Measurements from ENCODE around the gene RNF111. TPM values are rescaled to one million over a fixed set of nuclear protein-coding genes. Genes with fewer than 3 reads are reported as not detected.

RNF111 gene
- polyA plus RNA-seq, 1 donor from 2014 or later: 25.8 TPM

GRCh38 chr15:59104912-59105732 lies 117.7 kb downstream of the RNF111 start, which contains the start of gene CCNB2:
Gene CCNB2, plus strand, starts transcription at chr15:59105146. Its CDS starts 123 bp downstream, at chr15:59105269.
- Histone ChIP-seq H2AFZ (ENCODE audit: low read depth, low read length) (peak within 1 kb of the TSS; percentile 56), H3K9me3 (ENCODE audit: low read length) (no peaks in the 10 kb centered on the region)

DNA sequence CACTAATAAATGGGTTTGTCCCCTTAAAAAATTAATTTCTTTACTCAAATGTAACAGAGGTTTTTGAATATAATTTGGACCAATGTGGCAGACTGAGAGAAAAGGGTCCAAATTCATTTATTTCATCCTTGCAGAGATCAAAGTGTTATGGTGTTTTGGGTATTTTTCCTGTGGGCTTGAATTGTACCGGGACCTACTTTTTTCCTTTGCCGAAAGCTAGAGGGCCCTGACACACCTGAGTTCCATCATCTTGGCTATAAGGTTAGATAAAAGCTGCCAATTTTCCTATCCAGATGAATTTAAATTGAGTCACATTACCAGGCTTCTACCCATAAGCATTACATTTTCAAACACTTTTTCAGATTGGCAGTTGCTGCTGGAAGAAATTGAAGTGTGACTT lies 118.4 kb downstream of the RNF111 start:
- Histone ChIP-seq H3K36me3 (ENCODE audit: insufficient read depth, low read length) (no peaks in the 10 kb centered on the region), H3K9ac (ENCODE audit: low read length) (no peak overlapping the region), H3K79me2 (replicated peaks; ENCODE audit: insufficient read depth, low read length) (peaks cover 15% of the 10 kb centered on the region), H2AFZ (ENCODE audit: low read depth, low read length) (no peak overlapping the region), H3K27ac (ENCODE audit: low read length) (no peak overlapping the region), H3K9me2 (ENCODE audit: insufficient read depth, low read length) (no peaks in the 10 kb centered on the region), H3F3A (ENCODE audit: insufficient read depth, low read length, poor library complexity, severe bottlenecking) (no peaks in the 10 kb centered on the region), H3K27me3 (ENCODE audit: insufficient read depth, low read depth, low read length) (no peaks in the 10 kb centered on the region), H3K4me3 (ENCODE audit: low read length) (peak overlapping the region; percentile 74), H3K4me2 (ENCODE audit: low read length) (no peak overlapping the region), H3K9me3 (ENCODE audit: low read length) (no peaks in the 10 kb centered on the region), H4K20me1 (ENCODE audit: insufficient read depth) (no peaks in the 10 kb centered on the region)
- TF ChIP-seq MXI1 (conservative IDR thresholded peaks at IDR 0.05; ENCODE audit: poor library complexity, severe bottlenecking) (no peak), CTCF (IDR thresholded peaks at IDR 0.05; ENCODE audit: poor library complexity, severe bottlenecking) (no peak), SMC3 (conservative IDR thresholded peaks at IDR 0.05; ENCODE audit: poor library complexity) (no peak), POLR2AphosphoS5 (IDR thresholded peaks at IDR 0.05) (no peak), EZH2 (IDR thresholded peaks at IDR 0.05; ENCODE audit: borderline replicate concordance, insufficient read depth, low read length, poor library complexity, severe bottlenecking) (no peak), TAF1 (IDR thresholded peaks at IDR 0.05; ENCODE audit: low read depth) (no peak)
- TF ChIP-seq, protein P1, sequence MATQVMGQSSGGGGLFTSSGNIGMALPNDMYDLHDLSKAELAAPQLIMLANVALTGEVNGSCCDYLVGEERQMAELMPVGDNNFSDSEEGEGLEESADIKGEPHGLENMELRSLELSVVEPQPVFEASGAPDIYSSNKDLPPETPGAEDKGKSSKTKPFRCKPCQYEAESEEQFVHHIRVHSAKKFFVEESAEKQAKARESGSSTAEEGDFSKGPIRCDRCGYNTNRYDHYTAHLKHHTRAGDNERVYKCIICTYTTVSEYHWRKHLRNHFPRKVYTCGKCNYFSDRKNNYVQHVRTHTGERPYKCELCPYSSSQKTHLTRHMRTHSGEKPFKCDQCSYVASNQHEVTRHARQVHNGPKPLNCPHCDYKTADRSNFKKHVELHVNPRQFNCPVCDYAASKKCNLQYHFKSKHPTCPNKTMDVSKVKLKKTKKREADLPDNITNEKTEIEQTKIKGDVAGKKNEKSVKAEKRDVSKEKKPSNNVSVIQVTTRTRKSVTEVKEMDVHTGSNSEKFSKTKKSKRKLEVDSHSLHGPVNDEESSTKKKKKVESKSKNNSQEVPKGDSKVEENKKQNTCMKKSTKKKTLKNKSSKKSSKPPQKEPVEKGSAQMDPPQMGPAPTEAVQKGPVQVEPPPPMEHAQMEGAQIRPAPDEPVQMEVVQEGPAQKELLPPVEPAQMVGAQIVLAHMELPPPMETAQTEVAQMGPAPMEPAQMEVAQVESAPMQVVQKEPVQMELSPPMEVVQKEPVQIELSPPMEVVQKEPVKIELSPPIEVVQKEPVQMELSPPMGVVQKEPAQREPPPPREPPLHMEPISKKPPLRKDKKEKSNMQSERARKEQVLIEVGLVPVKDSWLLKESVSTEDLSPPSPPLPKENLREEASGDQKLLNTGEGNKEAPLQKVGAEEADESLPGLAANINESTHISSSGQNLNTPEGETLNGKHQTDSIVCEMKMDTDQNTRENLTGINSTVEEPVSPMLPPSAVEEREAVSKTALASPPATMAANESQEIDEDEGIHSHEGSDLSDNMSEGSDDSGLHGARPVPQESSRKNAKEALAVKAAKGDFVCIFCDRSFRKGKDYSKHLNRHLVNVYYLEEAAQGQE (IDR thresholded peaks at IDR 0.05; ENCODE audit: borderline replicate concordance): no peak

More at GRCh38 chr15:59104912-59105732, 117.7 kb downstream of the RNF111 start, which contains the start of gene CCNB2:
- peak within 1 kb of the TSS; percentile 66 for H3K4me2 ChIP-seq (ENCODE audit: low read length)
- H3K4me3 ChIP-seq (ENCODE audit: low read length): peak within 1 kb of the TSS; percentile 74
- no peaks in the 10 kb centered on the region for H3F3A ChIP-seq (ENCODE audit: insufficient read depth, low read length, poor library complexity, severe bottlenecking)
- H3K27ac ChIP-seq (ENCODE audit: low read length): peak within 1 kb of the TSS; percentile 23
- H3K9ac ChIP-seq (ENCODE audit: low read length): peak within 1 kb of the TSS; percentile 57
- no peaks in the 10 kb centered on the region for H4K20me1 ChIP-seq (ENCODE audit: insufficient read depth)
- TF ChIP-seq CTCF (IDR thresholded peaks at IDR 0.05; ENCODE audit: poor library complexity, severe bottlenecking) (peak; percentile 13), MXI1 (conservative IDR thresholded peaks at IDR 0.05; ENCODE audit: poor library complexity, severe bottlenecking) (peak; percentile 99), RAD21 (conservative IDR thresholded peaks at IDR 0.05) (no peak), EP300 (conservative IDR thresholded peaks at IDR 0.05; ENCODE audit: poor library complexity, severe bottlenecking) (no peak), EZH2 (IDR thresholded peaks at IDR 0.05; ENCODE audit: borderline replicate concordance, insufficient read depth, low read length, poor library complexity, severe bottlenecking) (no peak), SMC3 (conservative IDR thresholded peaks at IDR 0.05; ENCODE audit: poor library complexity) (peak; percentile 52), POLR2AphosphoS5 (IDR thresholded peaks at IDR 0.05) (peak; percentile 63), TAF1 (IDR thresholded peaks at IDR 0.05; ENCODE audit: low read depth) (peak; percentile 35)
- TF ChIP-seq, protein P1 (IDR thresholded peaks at IDR 0.05; ENCODE audit: borderline replicate concordance): no peak
- H3K36me3 ChIP-seq (ENCODE audit: insufficient read depth, low read length): peaks cover 4% of the 10 kb centered on the region
- peaks cover 15% of the 10 kb centered on the region for H3K79me2 ChIP-seq (replicated peaks; ENCODE audit: insufficient read depth, low read length)
- H3K9me2 ChIP-seq (ENCODE audit: insufficient read depth, low read length): no peaks in the 10 kb centered on the region
- H3K27me3 ChIP-seq (ENCODE audit: insufficient read depth, low read depth, low read length): no peaks in the 10 kb centered on the region
